Endothelial cell of umbilical vein (primary cell): Measurements from ENCODE around the gene PRPS1L1. TPM values are rescaled to one million over a fixed set of nuclear protein-coding genes. Genes with fewer than 3 reads are reported as not detected.

Source experiments
- BruUV-seq: library from RNA; stranded (reverse); fragments of 400-500 nt; replicated peaks from 2 replicates; lab custom pipeline; 2021; lab: Mats Ljungman, UMichigan
- CTCF ChIA-PET: fragments of 300-600, 350-600 bp; sonication (Branson Sonifier 250); formaldehyde crosslinking; loops from one replicate; lab custom pipeline; 2021; ENCODE audit warnings: antibody characterized with exemption, inconsistent platforms; lab: Charles Lee
- POLR2A ChIA-PET: fragments of 300-600, 350-600 bp; sonication (Branson Sonifier 250); formaldehyde crosslinking; loops from one replicate; lab custom pipeline; 2021; ENCODE audit warnings: antibody characterized with exemption, inconsistent platforms; lab: Charles Lee
- DNase-seq: peaks from one replicate; pipeline ENCODE4 v3.0.0-alpha.2; 2011; ENCODE audit warnings: low read depth, low spot score
- FAIRE-seq: peaks from 2 replicates; lab custom pipeline; 2011; peaks lifted over from hg19 to GRCh38; lab: Jason Lieb, UNC
- H2AFZ ChIP-seq: 2 replicates; pipeline ENCODE4 v1.6.0; 2012; ENCODE audit warnings: low read depth, low read length, control low read depth, inconsistent platforms
- H3K27ac ChIP-seq: 2 replicates; pipeline ENCODE4 v1.5.1; 2011; ENCODE audit warnings: low read depth, mild to moderate bottlenecking, control low read depth, low read length, moderate library complexity; ENCODE audit not compliant: insufficient read depth
- H3K27me3 ChIP-seq, 2 experiments: 2 replicates each; pipeline versions ENCODE4 v1.6.0 to v1.6.1; 2011; ENCODE audit warnings: low read length in 2 of 2, mixed read lengths in 1 of 2; ENCODE audit not compliant: control insufficient read depth in 2 of 2, insufficient read depth in 2 of 2
- H3K36me3 ChIP-seq, 2 experiments: 2 replicates in 1 of 2; 3 replicates in 1 of 2; pipeline ENCODE4 v1.5.1; 2011; ENCODE audit warnings: low read length in 2 of 2, mild to moderate bottlenecking in 1 of 2, moderate library complexity in 1 of 2; ENCODE audit not compliant: control insufficient read depth in 2 of 2, insufficient read depth in 2 of 2; ENCODE audit errors: extremely low read depth in 1 of 2
- H3K4me1 ChIP-seq: 3 replicates; pipeline ENCODE4 v1.5.1; 2011; ENCODE audit warnings: mild to moderate bottlenecking, low read length; ENCODE audit not compliant: control insufficient read depth, insufficient read depth; ENCODE audit errors: extremely low read depth
- H3K4me2 ChIP-seq: 2 replicates; pipeline ENCODE4 v1.6.1; 2011; ENCODE audit warnings: low read length, control low read depth, mixed read lengths; ENCODE audit not compliant: insufficient read depth
- H3K4me3 ChIP-seq, 3 experiments: fragments of 200-600 bp in 1 of 3; sonication (generic), shearing (Covaris generic) in 1 of 3; replicated peaks in 1 of 3; 2 replicates each; pipeline ENCODE4 v1.5.1; 2011 to 2016; ENCODE audit warnings: control low read depth in 3 of 3, low read length in 3 of 3, mild to moderate bottlenecking in 2 of 3, inconsistent platforms in 1 of 3, low read depth in 1 of 3, moderate library complexity in 1 of 3; ENCODE audit not compliant: insufficient read depth in 1 of 3
- H3K79me2 ChIP-seq: 2 replicates; pipeline ENCODE4 v1.6.0; 2012; ENCODE audit warnings: low read length, inconsistent platforms; ENCODE audit not compliant: control insufficient read depth, insufficient read depth
- H3K9ac ChIP-seq: replicated peaks from 2 replicates; pipeline ENCODE3; 2011; ENCODE audit warnings: low read length, control low read depth; ENCODE audit not compliant: insufficient read depth; ENCODE audit errors: extremely low read depth
- H3K9me1 ChIP-seq: replicated peaks from 3 replicates; pipeline ENCODE4 v1.6.0; 2011; ENCODE audit warnings: mild to moderate bottlenecking, low read length; ENCODE audit not compliant: control insufficient read depth, insufficient read depth; ENCODE audit errors: extremely low read depth
- H3K9me3 ChIP-seq: replicated peaks from 2 replicates; pipeline ENCODE4 v1.5.1; 2012; ENCODE audit warnings: low read length, inconsistent platforms; ENCODE audit not compliant: control insufficient read depth, insufficient read depth
- H4K20me1 ChIP-seq: replicated peaks from 2 replicates; pipeline ENCODE3; 2011; ENCODE audit warnings: mild to moderate bottlenecking, low read length; ENCODE audit not compliant: control insufficient read depth, insufficient read depth; ENCODE audit errors: extremely low read depth
- EZH2 ChIP-seq: IDR thresholded peaks from 2 replicates; pipeline ENCODE4 v1.6.1; 2012; ENCODE audit warnings: borderline replicate concordance, low read depth, mild to moderate bottlenecking, moderate library complexity, low read length, inconsistent platforms; ENCODE audit not compliant: severe bottlenecking
- FOS ChIP-seq: IDR thresholded peaks from 2 replicates; pipeline ENCODE4 v1.6.1; 2011; ENCODE audit warnings: mild to moderate bottlenecking, low read length, moderate library complexity, borderline replicate concordance; ENCODE audit not compliant: insufficient read depth
- GATA2 ChIP-seq: IDR thresholded peaks from 2 replicates; pipeline ENCODE4 v1.7.0; 2011; ENCODE audit warnings: low read depth, mild to moderate bottlenecking, moderate library complexity, mixed read lengths, low read length; ENCODE audit not compliant: insufficient read length, insufficient read depth
- JUN ChIP-seq: IDR thresholded peaks from 2 replicates; pipeline ENCODE4 v1.6.1; 2011; ENCODE audit warnings: borderline replicate concordance, low read depth; ENCODE audit not compliant: insufficient read length, insufficient read depth
- MAX ChIP-seq: IDR thresholded peaks from 2 replicates; pipeline ENCODE4 v1.6.1; 2011; ENCODE audit not compliant: insufficient read depth, insufficient read length
- MYC ChIP-seq: IDR thresholded peaks from one replicate; pipeline ENCODE4 v1.6.1; 2011; ENCODE audit warnings: mild to moderate bottlenecking, low read depth, low read length
- POLR2A ChIP-seq: IDR thresholded peaks from 2 replicates; pipeline ENCODE4 v1.6.1; 2012; ENCODE audit warnings: low read depth, mild to moderate bottlenecking, control low read depth, low read length
- POLR2AphosphoS5 ChIP-seq: IDR thresholded peaks from 2 replicates; pipeline ENCODE4 v1.6.1; 2012; ENCODE audit warnings: low read depth, mild to moderate bottlenecking, control low read depth, low read length, moderate library complexity; ENCODE audit not compliant: insufficient read depth
- dilution Hi-C: fragments of 300-500 bp; cut with MboI; formaldehyde crosslinking; loops from one replicate; pipeline ENCODE4 v1.15.0; 2019; ENCODE audit warnings: low sequenced_read_pairs; ENCODE audit not compliant: extremely low pct_ligation_motif_present
- intact Hi-C: fragments of 100-400 bp; cut with micrococcal nuclease; formaldehyde crosslinking; loops from one replicate; pipeline ENCODE4 v1.10.0; 2022
- polyA plus RNA-seq, 4 experiments: library from polyadenylated mRNA; depleted of rRNA in 3 of 4; stranded (reverse) in 3 of 4; unstranded in 1 of 4; fragments of >200 nt; gene quantifications; 2 replicates each; pipeline versions ENCODE4 v1.2.1 to v1.2.3, GENCODE V29; 2011 to 2012; ENCODE audit warnings: missing spikeins in 1 of 4
- total RNA-seq: library from RNA; stranded (reverse); gene quantifications from 2 replicates; pipeline ENCODE4 v1.2.3, GENCODE V29; 2021
- TF ChIP-seq, protein P1 (sequence below), 2 donors: IDR thresholded peaks; 1 replicate in 1 of 2; 2 replicates in 1 of 2; pipeline ENCODE4 v1.5.1; 2011; ENCODE audit warnings: low read length in 2 of 2, mild to moderate bottlenecking in 2 of 2, moderate library complexity in 2 of 2, control low read depth in 1 of 2, inconsistent platforms in 1 of 2, low read depth in 1 of 2; ENCODE audit not compliant: insufficient read depth in 1 of 2; ENCODE audit errors: extremely low read depth in 1 of 2

The PRPS1L1 gene
- total and polyA plus RNA-seq, 2 donors (not counting 3 experiments of a cell fraction or from before 2014, with no cell fraction given) = not detected

DNA sequence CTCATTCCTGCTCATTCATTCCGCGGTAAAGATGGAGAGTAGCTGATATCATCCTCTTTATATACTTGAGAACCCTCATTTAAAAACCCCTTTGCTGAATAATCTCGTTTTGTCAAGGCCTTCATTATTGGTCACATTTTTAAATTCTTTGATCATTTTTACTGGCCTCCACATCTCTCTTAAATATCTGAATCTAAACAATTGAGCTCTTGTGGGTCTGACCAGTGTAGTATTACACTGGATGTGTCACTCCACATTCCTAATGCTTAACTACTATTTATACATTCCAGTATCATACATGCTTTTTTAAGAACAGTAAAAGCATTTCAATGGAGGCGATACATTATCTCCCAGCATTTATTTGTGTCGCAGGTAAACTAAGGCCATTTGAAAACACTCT is 12.6 kb upstream of the PRPS1L1 start:
- FAIRE-seq (no peak), DNase-seq (no peak)
- dilution Hi-C loops = no loop called here
- H3K4me1 ChIP-seq = no peaks in the 10 kb centered on the region
- no peaks in the 10 kb centered on the region for H3K79me2 ChIP-seq
- H3K9me1 ChIP-seq = no peaks in the 10 kb centered on the region
- intact Hi-C loops = no loop called here
- ChIA-PET POLR2A (no interaction called here), CTCF (interaction anchor here (1.2 to 1.8 kb wide), 3 partner anchors 9 to 59 kb away, joined by 3 to 7 read pairs (median 4); no protein-coding TSS in a partner anchor)
- H3K27me3 ChIP-seq = no peaks in the 10 kb centered on the region
- H3K36me3 ChIP-seq = no peaks in the 10 kb centered on the region
- no peak overlapping the region for H3K27ac ChIP-seq
- no peak overlapping the region for H2AFZ ChIP-seq
- H3K4me3 ChIP-seq = no peak overlapping the region
- H3K9me3 ChIP-seq = no peaks in the 10 kb centered on the region
- H4K20me1 ChIP-seq = no peaks in the 10 kb centered on the region
- TF ChIP-seq POLR2AphosphoS5 = no peak
- TF ChIP-seq POLR2A = no peak
- TF ChIP-seq EZH2 = no peak
- no peak for TF ChIP-seq MAX
- TF ChIP-seq JUN = no peak
- no peak for TF ChIP-seq GATA2
- no peak for TF ChIP-seq MYC
- TF ChIP-seq, protein P1, sequence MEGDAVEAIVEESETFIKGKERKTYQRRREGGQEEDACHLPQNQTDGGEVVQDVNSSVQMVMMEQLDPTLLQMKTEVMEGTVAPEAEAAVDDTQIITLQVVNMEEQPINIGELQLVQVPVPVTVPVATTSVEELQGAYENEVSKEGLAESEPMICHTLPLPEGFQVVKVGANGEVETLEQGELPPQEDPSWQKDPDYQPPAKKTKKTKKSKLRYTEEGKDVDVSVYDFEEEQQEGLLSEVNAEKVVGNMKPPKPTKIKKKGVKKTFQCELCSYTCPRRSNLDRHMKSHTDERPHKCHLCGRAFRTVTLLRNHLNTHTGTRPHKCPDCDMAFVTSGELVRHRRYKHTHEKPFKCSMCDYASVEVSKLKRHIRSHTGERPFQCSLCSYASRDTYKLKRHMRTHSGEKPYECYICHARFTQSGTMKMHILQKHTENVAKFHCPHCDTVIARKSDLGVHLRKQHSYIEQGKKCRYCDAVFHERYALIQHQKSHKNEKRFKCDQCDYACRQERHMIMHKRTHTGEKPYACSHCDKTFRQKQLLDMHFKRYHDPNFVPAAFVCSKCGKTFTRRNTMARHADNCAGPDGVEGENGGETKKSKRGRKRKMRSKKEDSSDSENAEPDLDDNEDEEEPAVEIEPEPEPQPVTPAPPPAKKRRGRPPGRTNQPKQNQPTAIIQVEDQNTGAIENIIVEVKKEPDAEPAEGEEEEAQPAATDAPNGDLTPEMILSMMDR (IDR thresholded peaks at IDR 0.05; ENCODE audit: extremely low read depth in 1 of 2, insufficient read depth in 1 of 2, low read depth in 1 of 2, low read length in 2 of 2) = no peak
- no peak for TF ChIP-seq FOS
- no peak overlapping the region for H3K9ac ChIP-seq
- BruUV-seq = no TSS peak
- H3K4me2 ChIP-seq = no peak overlapping the region
